ENCODE data around the gene MYLK3.
"Not testable (repeated sequence)": the region's sequence is repeated elsewhere in the genome, so short reads cannot be mapped to it uniquely, and the experiment has no call there.

Gene MYLK3

DNA sequence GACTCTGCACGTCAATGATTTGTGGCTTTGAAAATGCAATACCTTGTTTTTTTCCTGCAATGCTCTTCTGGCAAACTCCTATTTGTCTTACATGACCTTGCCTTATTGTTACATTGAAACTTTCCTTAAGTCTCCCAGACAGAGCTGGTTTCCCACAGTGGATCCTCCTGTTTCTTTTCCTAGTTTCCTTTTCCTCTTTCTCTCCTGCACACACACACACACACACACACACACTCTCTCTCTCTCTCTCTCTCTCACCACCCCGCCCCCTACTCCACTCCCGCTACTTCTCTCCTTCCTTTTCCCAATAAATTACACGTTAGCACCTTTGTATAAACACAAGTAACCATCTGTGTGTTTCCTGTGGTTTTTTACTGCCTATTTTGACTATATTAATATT lies 56.4 kb downstream of the MYLK3 start:
- in situ Hi-C loops (cut with MboI; ENCODE audit: low sequenced_read_pairs) = no loop called here

DNA sequence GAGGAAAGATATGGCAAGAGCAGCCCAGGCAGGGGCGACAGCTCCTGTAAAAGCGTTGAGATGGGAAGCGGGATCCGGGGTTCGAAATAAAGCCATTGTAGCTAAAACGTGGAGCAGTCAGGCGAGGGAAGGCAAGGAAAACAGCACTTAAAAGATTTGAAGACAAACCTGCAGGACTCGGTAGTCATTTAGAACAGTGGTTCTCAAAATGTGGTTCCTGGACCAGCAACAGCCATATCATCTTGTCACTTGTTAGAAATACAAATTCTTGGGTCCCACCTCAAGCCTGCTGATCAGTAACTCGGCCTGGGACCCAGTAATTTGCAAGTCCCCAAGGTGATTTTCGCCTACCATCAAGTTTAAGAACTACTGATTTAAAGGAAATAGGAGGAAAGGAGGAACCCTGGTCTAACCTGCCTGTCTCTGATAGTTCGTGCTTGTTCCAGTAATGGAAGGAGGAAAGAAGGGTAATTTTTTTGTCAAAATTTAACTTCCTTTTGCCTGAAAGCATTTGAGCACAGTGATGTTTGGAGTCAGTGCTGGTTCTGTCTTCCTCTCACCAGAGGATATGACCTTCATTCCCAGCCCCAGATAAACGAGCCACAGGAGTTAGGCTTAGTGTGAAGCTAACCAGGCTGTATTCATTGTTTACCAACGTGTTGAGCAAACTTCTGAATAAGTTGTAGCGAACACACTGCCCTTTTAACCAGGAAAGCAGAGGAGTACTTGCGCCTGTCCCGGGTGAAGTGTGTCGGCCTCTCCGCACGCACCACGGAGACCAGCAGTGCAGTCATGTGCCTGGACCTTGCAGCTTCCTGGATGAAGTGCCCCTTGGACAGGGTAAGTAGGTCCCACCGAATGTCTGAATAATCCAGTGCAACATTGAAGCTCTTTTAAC lies 57.6 kb downstream of the MYLK3 start:
- in situ Hi-C loops (cut with MboI; ENCODE audit: low sequenced_read_pairs) = no loop called here

DNA sequence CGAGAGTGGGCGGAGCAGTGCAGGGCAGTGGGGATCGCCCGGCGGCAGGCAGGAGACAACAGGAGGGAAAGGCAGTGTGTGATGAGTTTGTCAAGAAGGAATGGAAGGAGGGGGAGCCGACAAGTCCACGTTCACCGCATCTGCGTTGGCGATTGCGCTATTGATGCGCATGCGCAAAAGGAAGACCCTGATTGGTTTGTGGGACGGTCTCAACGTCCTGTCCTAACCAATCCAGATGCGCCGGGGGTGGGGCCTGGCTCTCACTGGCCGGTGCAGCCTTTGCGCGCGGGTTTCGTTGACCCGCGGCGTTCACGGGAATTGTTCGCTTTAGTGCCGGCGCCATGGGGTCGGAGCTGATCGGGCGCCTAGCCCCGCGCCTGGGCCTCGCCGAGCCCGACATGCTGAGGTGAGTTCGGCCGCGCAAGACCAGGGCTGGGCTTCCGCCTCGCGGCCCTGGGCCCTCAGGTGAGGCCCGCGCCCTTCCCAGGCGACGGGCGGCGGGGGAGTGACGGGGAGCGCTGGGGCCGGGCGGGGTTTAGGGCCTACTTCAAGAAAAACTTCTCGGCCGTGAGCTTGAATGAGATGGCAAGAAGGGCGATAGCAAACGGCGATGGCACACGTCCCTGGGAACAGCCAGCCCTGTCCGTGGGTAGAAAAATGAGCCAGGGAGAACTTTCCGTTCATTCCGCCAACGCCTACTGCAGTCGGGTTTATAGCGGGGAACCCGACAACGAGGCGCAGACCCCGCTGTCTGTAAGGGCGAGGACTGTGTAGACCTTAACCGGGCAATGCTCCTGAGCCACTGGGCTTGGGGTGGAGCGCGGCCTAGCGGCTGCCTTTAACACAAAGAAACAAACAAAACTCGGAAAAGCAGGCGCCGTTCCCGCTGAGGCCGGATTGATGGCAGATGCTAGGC lies 58.5 kb downstream of the MYLK3 start, which contains the start of gene ORC6:
Gene ORC6 (plus strand): TSS at position 295 of the 916 bp plus-strand sequence. CDS start 47 bp downstream, at position 342.
- in situ Hi-C loops (cut with MboI; ENCODE audit: low sequenced_read_pairs) = no loop called here

DNA sequence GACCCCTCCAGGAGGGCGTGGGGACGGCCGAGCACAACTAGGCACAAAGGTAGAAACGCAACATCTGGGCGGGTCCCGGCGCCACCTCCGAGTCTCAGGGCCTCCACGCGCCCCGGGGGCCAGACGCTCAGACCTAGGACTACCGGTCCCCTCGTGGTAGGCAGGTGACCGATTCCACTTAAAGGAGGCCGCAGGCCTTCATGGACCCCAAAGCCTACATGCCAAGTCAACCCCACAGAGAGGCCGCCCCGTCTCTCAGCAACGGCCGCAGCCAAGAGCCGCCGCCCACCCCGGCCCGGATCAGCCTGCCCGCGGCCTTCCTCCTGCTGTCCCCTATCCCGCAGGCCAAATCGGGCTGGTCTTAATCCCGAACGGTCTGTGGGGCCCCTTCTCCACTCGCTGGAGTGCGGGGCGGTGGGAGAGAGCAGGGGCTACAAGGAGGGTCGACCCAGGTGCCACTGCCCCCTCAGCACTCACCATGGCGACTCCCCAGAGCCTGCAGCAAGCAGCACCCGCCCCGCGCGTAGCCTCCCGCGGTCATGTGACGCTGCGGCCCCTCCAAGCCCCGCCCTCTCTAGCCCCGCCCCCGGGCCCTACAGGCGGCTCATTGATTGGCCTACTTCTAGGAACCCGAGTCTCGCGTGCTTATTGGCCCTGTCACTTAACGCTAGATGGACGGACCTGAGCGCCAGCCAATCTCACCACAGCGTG lies 59.3 kb downstream of the MYLK3 start, which contains the start of gene VPS35:
Gene VPS35 (minus strand): TSS at position 525 of the 711 bp plus-strand sequence. CDS start 45 bp downstream, at position 480.
- in situ Hi-C loops (cut with MboI; ENCODE audit: low sequenced_read_pairs) = no loop called here

DNA sequence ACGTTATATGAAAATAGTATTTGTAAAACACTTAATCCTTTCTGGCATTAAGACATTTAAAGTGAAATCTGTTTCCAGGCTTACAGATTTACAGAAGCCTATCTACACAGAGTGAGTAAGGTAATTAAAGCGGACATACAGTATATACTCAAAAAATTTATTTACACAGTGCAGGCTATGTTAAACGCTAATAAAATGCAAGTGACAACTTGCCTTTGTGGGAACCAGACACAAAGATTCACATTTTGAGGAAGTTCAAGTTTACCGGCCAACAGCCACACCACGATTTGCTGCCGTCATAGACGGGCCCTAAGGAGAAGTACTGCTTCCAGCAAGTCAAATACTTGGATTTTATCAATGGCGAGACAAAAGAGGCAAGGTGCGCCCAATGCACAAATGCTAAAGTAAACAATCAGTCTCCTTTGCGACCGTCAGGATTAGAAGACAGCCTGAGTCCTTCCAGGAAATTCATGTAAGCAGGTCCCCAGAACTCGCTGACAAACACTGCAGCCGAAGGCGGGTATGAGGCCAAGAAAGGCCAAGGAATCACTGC lies 60.0 kb downstream of the MYLK3 start:
- in situ Hi-C loops (cut with MboI; ENCODE audit: low sequenced_read_pairs) = no loop called here

DNA sequence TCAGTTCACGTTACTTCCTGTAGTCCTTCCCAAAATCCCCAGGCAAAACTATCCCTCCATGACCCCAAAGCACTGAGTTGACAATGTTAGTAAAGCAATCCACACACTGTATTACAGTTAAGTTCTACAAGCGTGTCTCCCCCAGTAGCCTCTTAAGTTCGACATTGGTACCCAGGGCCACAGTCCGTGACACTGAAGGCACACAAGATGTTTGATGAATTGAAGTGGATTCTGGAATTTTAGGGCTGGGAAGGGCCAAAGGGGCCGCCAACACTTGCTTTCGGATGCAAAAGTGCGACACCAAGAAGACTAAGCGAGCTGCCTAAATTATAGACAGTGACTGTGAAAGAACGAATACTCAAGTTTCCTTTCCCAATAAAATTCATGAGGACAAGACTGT lies 60.7 kb downstream of the MYLK3 start:
- in situ Hi-C loops (cut with MboI; ENCODE audit: low sequenced_read_pairs) = no loop called here

DNA sequence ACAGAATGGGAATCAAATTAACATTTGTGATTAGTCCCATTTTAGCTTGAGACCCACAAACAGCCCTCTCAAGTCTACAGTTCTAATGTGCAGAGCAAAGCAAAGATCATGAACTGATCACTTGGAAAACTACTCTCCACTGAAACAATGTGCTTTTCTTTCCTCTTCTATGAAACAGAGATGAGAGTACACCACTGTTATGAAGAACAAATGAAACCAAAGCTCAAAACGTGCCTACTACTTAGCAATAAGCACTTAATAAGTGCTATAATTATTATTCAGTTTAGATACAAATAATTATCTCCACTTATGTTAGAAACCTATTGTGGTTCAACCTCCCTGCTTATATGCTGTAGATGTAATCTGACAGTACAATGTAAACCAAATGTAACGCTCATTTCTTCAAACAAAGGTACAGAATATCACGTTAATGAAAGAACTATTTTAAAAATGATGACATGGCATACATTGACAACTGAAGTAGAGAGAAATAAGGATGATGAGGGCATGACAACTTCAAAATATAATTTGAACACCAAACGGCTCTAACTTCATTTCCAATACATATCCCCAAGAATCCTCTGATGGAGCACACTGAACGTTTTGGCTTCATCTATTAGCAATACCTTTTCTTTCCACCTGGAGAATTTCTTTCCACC lies 61.2 kb downstream of the MYLK3 start:
- in situ Hi-C loops (cut with MboI; ENCODE audit: low sequenced_read_pairs) = no loop called here

DNA sequence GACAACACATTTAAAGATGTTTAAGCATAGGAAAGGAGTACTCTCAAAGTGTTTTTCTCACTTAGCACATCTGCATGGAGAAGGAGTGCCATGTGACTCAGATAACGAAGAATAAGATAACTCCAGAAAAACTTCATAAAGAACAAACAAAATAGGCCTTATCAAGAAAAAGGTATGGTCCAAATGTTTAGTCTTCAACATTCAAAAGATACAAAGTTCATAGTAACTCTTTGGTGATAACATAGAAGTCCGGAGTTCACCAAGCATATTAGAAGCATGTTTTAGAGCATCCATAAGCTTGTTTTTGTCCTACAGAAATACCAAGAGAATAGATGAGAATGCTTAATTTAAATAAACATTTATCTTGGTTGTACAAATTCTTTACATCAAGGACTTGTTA lies 66.3 kb downstream of the MYLK3 start:
- in situ Hi-C loops (cut with MboI; ENCODE audit: low sequenced_read_pairs) = not testable (repeated sequence)

DNA sequence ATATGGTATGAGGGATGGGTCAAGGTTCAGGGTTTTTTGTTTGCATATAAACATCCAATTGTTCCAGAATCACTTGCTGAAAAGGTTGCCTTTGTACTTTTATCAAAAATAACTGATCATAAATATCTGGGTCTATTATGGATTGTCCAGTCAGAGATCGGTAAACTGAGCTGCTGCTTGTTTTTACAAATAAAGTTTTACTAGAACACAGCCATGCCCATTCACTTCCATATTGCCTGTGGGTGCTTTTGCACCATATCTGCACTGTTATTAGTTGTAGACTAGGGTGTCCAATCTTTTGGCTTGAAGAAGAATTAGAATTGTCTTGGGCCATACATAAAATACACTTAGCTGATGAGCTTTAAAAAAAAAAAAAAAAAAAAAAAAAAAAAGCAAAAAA lies 70.2 kb downstream of the MYLK3 start:
- in situ Hi-C loops (cut with MboI; ENCODE audit: low sequenced_read_pairs) = not testable (repeated sequence)

DNA sequence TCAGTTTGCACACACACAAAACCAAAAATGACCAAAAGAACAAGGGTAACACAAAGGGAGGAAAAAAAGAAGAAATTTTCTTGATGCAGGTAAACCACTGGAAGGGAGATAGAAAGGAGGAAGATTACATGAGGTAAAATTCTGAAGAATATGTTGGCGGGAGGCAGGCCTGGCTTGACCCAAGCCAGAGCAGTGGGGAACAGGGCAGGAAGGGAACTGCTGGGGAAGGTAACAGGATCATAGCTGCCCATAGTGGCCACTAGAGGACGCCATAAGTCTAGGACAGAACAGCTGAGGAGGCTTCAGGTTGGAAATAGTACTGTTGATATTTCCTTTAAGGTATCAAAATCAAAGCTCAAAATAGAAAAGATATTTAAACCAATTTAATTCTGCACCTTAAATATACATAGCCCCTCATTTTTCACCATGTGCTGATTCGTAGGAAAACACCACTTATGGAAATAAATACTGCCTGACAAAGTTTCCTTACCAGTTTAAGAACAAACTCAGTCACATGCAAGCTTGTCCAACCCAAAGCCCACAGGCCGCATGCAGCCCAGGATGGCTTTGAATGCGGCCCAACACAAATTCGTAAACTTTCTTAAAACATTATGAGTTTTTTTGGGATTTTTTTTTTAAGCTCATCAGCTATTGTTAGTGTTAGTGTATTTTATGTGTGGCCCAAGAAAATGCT lies 74.7 kb downstream of the MYLK3 start:
- in situ Hi-C loops (cut with MboI; ENCODE audit: low sequenced_read_pairs) = no loop called here

DNA sequence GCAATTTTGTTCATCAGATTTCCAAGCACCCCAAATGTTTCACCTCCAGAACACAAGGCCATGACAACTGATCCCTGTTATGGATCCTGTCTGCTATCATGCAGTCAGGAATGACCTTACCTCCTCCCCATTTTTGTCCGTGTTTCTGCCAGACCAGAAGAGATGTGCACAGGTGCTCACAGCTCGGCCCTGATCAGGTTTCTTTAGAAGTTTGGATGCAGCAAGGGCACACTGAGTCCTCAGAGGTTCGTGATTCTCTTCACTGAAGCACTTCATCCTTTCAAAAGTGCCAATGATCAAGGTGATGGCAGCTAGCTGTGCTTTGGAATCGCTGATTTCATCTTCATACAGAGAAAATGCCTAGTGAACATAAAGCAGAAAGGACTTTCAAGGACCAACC lies 86.0 kb downstream of the MYLK3 start:
- in situ Hi-C loops (cut with MboI; ENCODE audit: low sequenced_read_pairs) = no loop called here

DNA sequence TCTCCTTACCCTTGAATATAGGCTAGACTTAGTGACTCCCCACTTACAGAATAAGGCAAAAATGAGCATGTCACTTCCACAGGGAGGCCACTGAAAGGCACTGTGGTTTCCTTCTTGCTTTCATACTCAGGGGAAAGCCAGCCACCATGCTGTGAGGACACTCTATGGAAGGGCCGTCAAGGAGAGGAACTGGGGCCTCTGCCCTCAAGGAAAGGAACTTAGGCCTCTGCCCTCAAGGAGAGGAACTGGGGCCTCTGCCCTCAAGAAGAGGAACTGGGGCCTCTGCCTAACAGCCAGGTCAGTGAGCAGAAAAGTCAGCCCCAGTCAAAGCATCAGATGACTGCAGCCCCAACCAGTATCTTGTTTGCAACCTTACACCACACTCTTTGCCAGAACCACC lies 89.2 kb downstream of the MYLK3 start:
- in situ Hi-C loops (cut with MboI; ENCODE audit: low sequenced_read_pairs) = no loop called here
